SK-N-SH (cell line): ENCODE results near the gene HHAT. TPM values are rescaled to one million over a fixed set of nuclear protein-coding genes. Genes with fewer than 3 reads are reported as not detected.

Experiments
- CTCF ChIA-PET: fragments of 300-600, 350-600 bp; formaldehyde crosslinking; extraction: SDS; loops from one replicate; lab custom pipeline; 2021; lab: Yijun Ruan, JAX
- POLR2A ChIA-PET: fragments of 350-600 bp; sonication (Branson Sonifier 250); formaldehyde crosslinking; extraction: SDS; loops from one replicate; lab custom pipeline; 2020; ENCODE audit warnings: antibody characterized with exemption, inconsistent platforms; lab: Yijun Ruan, JAX
- DNase-seq: peaks from one replicate; pipeline ENCODE4 v3.0.0; 2012
- H2AFZ ChIP-seq: fragments of 200-600 bp; sonication (generic); 2 replicates; pipeline ENCODE4 v1.8.1; 2016; ENCODE audit warnings: antibody characterized with exemption, mild to moderate bottlenecking, low read depth
- H3F3A ChIP-seq: fragments of 200-600 bp; sonication (generic); replicated peaks from 2 replicates; pipeline ENCODE3; 2016; ENCODE audit warnings: antibody characterized with exemption, mild to moderate bottlenecking; ENCODE audit not compliant: insufficient read depth
- H3K27ac ChIP-seq, 2 experiments: fragments of 200-500 bp in 1 of 2; fragments of 200-600 bp in 1 of 2; sonication (Bioruptor generic) in 1 of 2; sonication (generic), shearing (Covaris generic) in 1 of 2; 2 replicates each; pipeline versions ENCODE4 v1.5.1 to v1.6.1; 2014 to 2016; ENCODE audit warnings: low read depth in 2 of 2, inconsistent platforms in 1 of 2, low read length in 1 of 2, mild to moderate bottlenecking in 1 of 2, mixed read lengths in 1 of 2
- H3K27me3 ChIP-seq: fragments of 200-600 bp; sonication (generic), shearing (Covaris generic); 2 replicates; pipeline ENCODE4 v1.6.1; 2016; ENCODE audit warnings: mixed run types; ENCODE audit not compliant: insufficient read depth
- H3K36me3 ChIP-seq, 2 experiments: fragments of 200-500 bp in 1 of 2; fragments of 200-600 bp in 1 of 2; sonication (Bioruptor generic) in 1 of 2; sonication (generic) in 1 of 2; replicated peaks in 1 of 2; 2 replicates each; pipeline versions ENCODE3 to v1.5.1; 2014 to 2016; ENCODE audit warnings: low read length in 1 of 2, mild to moderate bottlenecking in 1 of 2; ENCODE audit not compliant: insufficient read depth in 2 of 2, control insufficient read depth in 1 of 2
- H3K4me1 ChIP-seq, 2 experiments: fragments of 200-500 bp in 1 of 2; fragments of 200-600 bp in 1 of 2; sonication (Bioruptor generic) in 1 of 2; sonication (generic), shearing (Covaris generic) in 1 of 2; 2 replicates each; pipeline versions ENCODE4 v1.5.1 to v1.6.1; 2014 to 2016; ENCODE audit warnings: low read depth in 1 of 2, low read length in 1 of 2, mixed run types in 1 of 2; ENCODE audit not compliant: insufficient read depth in 2 of 2, control insufficient read depth in 1 of 2
- H3K4me2 ChIP-seq: fragments of 200-600 bp; sonication (generic), shearing (Covaris generic); 2 replicates; pipeline ENCODE4 v1.6.1; 2017; ENCODE audit warnings: mixed run types
- H3K4me3 ChIP-seq, 2 experiments: fragments of 200-500 bp in 1 of 2; fragments of 200-600 bp in 1 of 2; sonication (Bioruptor generic) in 1 of 2; sonication (generic), shearing (Covaris generic) in 1 of 2; 2 replicates each; pipeline versions ENCODE4 v1.5.1 to v1.8.1; 2014 to 2016; ENCODE audit warnings: low read depth in 2 of 2, inconsistent platforms in 1 of 2, low read length in 1 of 2, mild to moderate bottlenecking in 1 of 2, mixed read lengths in 1 of 2, moderate library complexity in 1 of 2
- H3K79me2 ChIP-seq: fragments of 200-600 bp; sonication (generic); 2 replicates; pipeline ENCODE4 v1.8.1; 2017; ENCODE audit warnings: mild to moderate bottlenecking; ENCODE audit not compliant: insufficient read depth
- H3K9ac ChIP-seq: fragments of 200-600 bp; sonication (generic); 2 replicates; pipeline ENCODE4 v1.6.1; 2017; ENCODE audit warnings: mixed run types
- H3K9me2 ChIP-seq: fragments of 200-600 bp; sonication (generic); 2 replicates; pipeline ENCODE4 v1.6.1; 2017; ENCODE audit warnings: mixed run types
- H3K9me3 ChIP-seq: fragments of 200-600 bp; sonication (generic); 2 replicates; pipeline ENCODE4 v1.6.1; 2017; ENCODE audit warnings: mixed run types, mild to moderate bottlenecking, moderate library complexity
- H4K20me1 ChIP-seq: fragments of 200-600 bp; sonication (generic); 2 replicates; pipeline ENCODE4 v1.6.1; 2017; ENCODE audit warnings: mild to moderate bottlenecking, mixed run types; ENCODE audit not compliant: insufficient read depth
- CTCF ChIP-seq: fragments of 200-600 bp; sonication (generic); IDR thresholded peaks from 2 replicates; pipeline ENCODE4 v1.6.1; 2017; ENCODE audit warnings: antibody characterized with exemption, mild to moderate bottlenecking, moderate library complexity
- EP300 ChIP-seq, 2 experiments: IDR thresholded peaks; 2 replicates each; pipeline versions ENCODE4 v1.4.0 to v1.6.1; 2012; ENCODE audit warnings: borderline replicate concordance in 1 of 2, low read depth in 1 of 2, low read length in 1 of 2
- FOSL2 ChIP-seq: IDR thresholded peaks from 2 replicates; pipeline ENCODE4 v1.4.0; 2012; ENCODE audit warnings: low read depth, mild to moderate bottlenecking, moderate library complexity, borderline replicate concordance
- GATA2 ChIP-seq: sonication (generic); formaldehyde crosslinking; IDR thresholded peaks from 2 replicates; pipeline ENCODE4 v1.5.0; 2020; ENCODE audit warnings: mild to moderate bottlenecking, missing genetic modification reagents
- JUND ChIP-seq: IDR thresholded peaks from 2 replicates; pipeline ENCODE4 v1.4.0; 2012
- MAX ChIP-seq: IDR thresholded peaks from 2 replicates; pipeline ENCODE4 v1.4.0; 2012; ENCODE audit warnings: low read depth
- NRF1 ChIP-seq: IDR thresholded peaks from 2 replicates; pipeline ENCODE4 v1.6.1; 2012; ENCODE audit warnings: low read depth, mild to moderate bottlenecking, low read length
- RAD21 ChIP-seq: IDR thresholded peaks from 2 replicates; pipeline ENCODE4 v1.6.1; 2012; ENCODE audit warnings: mild to moderate bottlenecking, low read length
- RFX5 ChIP-seq: IDR thresholded peaks from 2 replicates; pipeline ENCODE4 v1.6.1; 2012; ENCODE audit warnings: mild to moderate bottlenecking, improper control_type of control experiment, low read length
- SMC3 ChIP-seq: IDR thresholded peaks from 2 replicates; pipeline ENCODE4 v1.6.1; 2012; ENCODE audit warnings: low read depth, low read length, improper control_type of control experiment
- TCF12 ChIP-seq: IDR thresholded peaks from 2 replicates; pipeline ENCODE4 v1.4.0; 2012
- USF1 ChIP-seq: IDR thresholded peaks from 2 replicates; pipeline ENCODE4 v1.4.0; 2012; ENCODE audit warnings: low read depth, borderline replicate concordance
- USF2 ChIP-seq: fragments of 150-350 bp; IDR thresholded peaks from 2 replicates; pipeline ENCODE4 v1.6.1; 2017; ENCODE audit warnings: antibody characterized with exemption, low read length, low read depth, borderline replicate concordance
- YY1 ChIP-seq: IDR thresholded peaks from 2 replicates; pipeline ENCODE4 v1.4.0; 2012; ENCODE audit warnings: low read depth, mild to moderate bottlenecking
- ZBTB33 ChIP-seq: IDR thresholded peaks from 2 replicates; pipeline ENCODE4 v1.4.0; 2012; ENCODE audit warnings: low read depth, borderline replicate concordance
- WGBS: methylation state at CpG from one replicate; pipeline ENCODE4 v1.1.6; 2017; ENCODE audit warnings: low lambda C conversion rate; 5-methylcytosine and 5-hydroxymethylcytosine counted together
- polyA plus RNA-seq, 3 experiments: library from polyadenylated mRNA; depleted of rRNA; stranded (reverse); fragments of >200 nt; gene quantifications; 2 replicates each; pipeline ENCODE4 v1.2.3, GENCODE V29; 2012

Gene HHAT
- polyA plus RNA-seq, 1 of the 3 experiments (the other 2 are of a cell fraction) = 8.1 TPM

- 53% methylated on average over 9 of the region's 10 CpGs for whole genome bisulfite sequencing
- no peak for TF ChIP-seq NRF1
- no peak for TF ChIP-seq EP300 (IDR thresholded peaks at IDR 0.05; ENCODE audit: borderline replicate concordance in 1 of 2, low read depth in 1 of 2, low read length in 1 of 2)
- TF ChIP-seq SMC3 = peak; percentile 71
- no peak for TF ChIP-seq MAX
- TF ChIP-seq CTCF = peak; percentile 82
- no peak for TF ChIP-seq USF1
- TF ChIP-seq RFX5 = no peak
- no peak for TF ChIP-seq GATA2 (CRISPR knock-in tag)
- peak; percentile 72 for TF ChIP-seq RAD21
- TF ChIP-seq, all 33 proteins: peak for 3
- ChIA-PET CTCF (interaction anchor here (0.6 to 4.5 kb wide), 20 partner anchors 8 to 1109 kb away, joined by 3 to 40 read pairs (median 3); partner anchors contain the start of gene HHAT), POLR2A (no interaction called here)
- no peak overlapping the region for H3K9ac ChIP-seq
- no peaks in the 10 kb centered on the region for H3F3A ChIP-seq
- H3K27me3 ChIP-seq = no peaks in the 10 kb centered on the region
- no peaks in the 10 kb centered on the region for H3K9me2 ChIP-seq
- no peaks in the 10 kb centered on the region for H4K20me1 ChIP-seq
- H3K36me3 ChIP-seq = no peaks in the 10 kb centered on the region
- H3K4me1 ChIP-seq = peaks cover 0 to 2% of the 10 kb centered on the region in 2 experiments; a peak in 1 of 4 replicates
- no peak overlapping the region for H3K27ac ChIP-seq
- DNase-seq = peak; percentile 53
- no peak overlapping the region for H3K4me2 ChIP-seq
- H3K9me3 ChIP-seq = no peaks in the 10 kb centered on the region
- no peak overlapping the region for H2AFZ ChIP-seq
- no peaks in the 10 kb centered on the region for H3K79me2 ChIP-seq
- no peak overlapping the region for H3K4me3 ChIP-seq
Observed at GRCh38 chr1:210360852-210361477, 32.3 kb downstream of the HHAT start.

GRCh38 chr1:210361665-210362064, 33.0 kb downstream of the HHAT start:
- H3K4me3 ChIP-seq = no peak overlapping the region
- TF ChIP-seq TCF12 (no peak), USF1 (no peak), USF2 (no peak), FOSL2 (no peak), YY1 (no peak), JUND (no peak), ZBTB33 (no peak)
- no peak overlapping the region for H3K9ac ChIP-seq
- no peaks in the 10 kb centered on the region for H3K79me2 ChIP-seq
- DNase-seq = no peak
- no peak overlapping the region for H3K27ac ChIP-seq
- no peaks in the 10 kb centered on the region for H4K20me1 ChIP-seq
- no peaks in the 10 kb centered on the region for H3K27me3 ChIP-seq
- POLR2A ChIA-PET = no interaction called here
- H3F3A ChIP-seq = no peaks in the 10 kb centered on the region
- H3K4me1 ChIP-seq = peaks cover 0 to 2% of the 10 kb centered on the region in 2 experiments; a peak in 1 of 4 replicates
- CTCF ChIA-PET = interaction anchor here (0.6 to 4.5 kb wide), 11 partner anchors 11 to 1108 kb away, joined by 3 to 40 read pairs (median 3); partner anchors contain the start of gene HHAT
- 91% methylated on average over 4 of the region's 4 CpGs for WGBS
- H2AFZ ChIP-seq = no peak overlapping the region
- no peaks in the 10 kb centered on the region for H3K9me3 ChIP-seq
- H3K9me2 ChIP-seq = no peaks in the 10 kb centered on the region
- no peaks in the 10 kb centered on the region for H3K36me3 ChIP-seq
- H3K4me2 ChIP-seq = no peak overlapping the region
